Retinal pigment epithelial cell (primary cell): Measurements from ENCODE around the gene SHROOM3.

Source experiments
- DNase-seq: peaks from one replicate; pipeline ENCODE4 v3.0.0-alpha.2; 2010; ENCODE audit warnings: low read depth
- H3K4me3 ChIP-seq: 2 replicates; pipeline ENCODE4 v1.5.1; 2011; ENCODE audit warnings: mild to moderate bottlenecking, low read length, control low read depth, moderate library complexity
- TF ChIP-seq, protein P1 (sequence below): conservative IDR thresholded peaks from 2 replicates; pipeline ENCODE4 v1.5.1; 2011; ENCODE audit warnings: low read depth, low read length, control low read depth, inconsistent platforms

Gene SHROOM3

DNA sequence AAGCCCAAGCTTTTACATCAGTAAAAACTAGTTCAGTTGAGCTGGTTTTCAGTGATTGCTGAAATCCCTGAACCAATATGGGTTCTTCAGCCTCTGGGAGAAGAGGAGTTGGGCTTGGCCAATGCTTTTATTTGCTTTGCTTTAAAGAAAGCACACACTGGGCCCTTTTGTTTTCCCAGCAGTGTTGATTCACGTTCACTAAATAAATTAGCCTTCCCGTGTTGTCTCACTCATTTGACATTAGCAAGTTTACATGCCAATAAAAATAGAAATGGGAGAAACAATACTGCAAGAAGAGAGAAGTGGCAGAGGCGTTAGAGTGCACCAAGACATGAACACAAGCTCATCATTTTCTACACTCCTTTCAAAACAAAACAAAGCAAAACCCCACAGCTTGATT is 136.2 kb downstream of the SHROOM3 start:
- H3K4me3 ChIP-seq = no peak overlapping the region
- no peak for DNase-seq
- TF ChIP-seq, protein P1, sequence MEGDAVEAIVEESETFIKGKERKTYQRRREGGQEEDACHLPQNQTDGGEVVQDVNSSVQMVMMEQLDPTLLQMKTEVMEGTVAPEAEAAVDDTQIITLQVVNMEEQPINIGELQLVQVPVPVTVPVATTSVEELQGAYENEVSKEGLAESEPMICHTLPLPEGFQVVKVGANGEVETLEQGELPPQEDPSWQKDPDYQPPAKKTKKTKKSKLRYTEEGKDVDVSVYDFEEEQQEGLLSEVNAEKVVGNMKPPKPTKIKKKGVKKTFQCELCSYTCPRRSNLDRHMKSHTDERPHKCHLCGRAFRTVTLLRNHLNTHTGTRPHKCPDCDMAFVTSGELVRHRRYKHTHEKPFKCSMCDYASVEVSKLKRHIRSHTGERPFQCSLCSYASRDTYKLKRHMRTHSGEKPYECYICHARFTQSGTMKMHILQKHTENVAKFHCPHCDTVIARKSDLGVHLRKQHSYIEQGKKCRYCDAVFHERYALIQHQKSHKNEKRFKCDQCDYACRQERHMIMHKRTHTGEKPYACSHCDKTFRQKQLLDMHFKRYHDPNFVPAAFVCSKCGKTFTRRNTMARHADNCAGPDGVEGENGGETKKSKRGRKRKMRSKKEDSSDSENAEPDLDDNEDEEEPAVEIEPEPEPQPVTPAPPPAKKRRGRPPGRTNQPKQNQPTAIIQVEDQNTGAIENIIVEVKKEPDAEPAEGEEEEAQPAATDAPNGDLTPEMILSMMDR = no peak

DNA sequence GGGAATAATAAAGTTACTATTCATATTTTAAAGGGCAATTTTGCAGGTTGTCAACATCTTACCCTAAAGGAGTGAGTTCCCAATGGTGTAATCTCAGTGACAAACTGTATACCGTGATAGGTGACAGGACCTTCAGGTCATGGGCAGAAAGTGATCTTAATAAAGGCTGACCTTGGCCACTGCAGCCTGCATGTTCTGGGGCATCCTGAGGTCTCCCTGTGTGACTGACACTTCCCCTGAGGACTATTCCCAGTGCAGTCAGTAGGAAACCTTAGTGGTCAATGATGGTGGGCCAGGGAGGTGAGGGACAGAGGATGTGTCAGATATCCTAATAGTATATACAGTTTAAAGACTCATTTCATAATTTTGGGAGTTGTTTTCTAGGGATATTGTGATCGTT is 137.2 kb downstream of the SHROOM3 start:
- no peak for DNase-seq
- TF ChIP-seq, protein P1 = no peak
- no peak overlapping the region for H3K4me3 ChIP-seq

DNA sequence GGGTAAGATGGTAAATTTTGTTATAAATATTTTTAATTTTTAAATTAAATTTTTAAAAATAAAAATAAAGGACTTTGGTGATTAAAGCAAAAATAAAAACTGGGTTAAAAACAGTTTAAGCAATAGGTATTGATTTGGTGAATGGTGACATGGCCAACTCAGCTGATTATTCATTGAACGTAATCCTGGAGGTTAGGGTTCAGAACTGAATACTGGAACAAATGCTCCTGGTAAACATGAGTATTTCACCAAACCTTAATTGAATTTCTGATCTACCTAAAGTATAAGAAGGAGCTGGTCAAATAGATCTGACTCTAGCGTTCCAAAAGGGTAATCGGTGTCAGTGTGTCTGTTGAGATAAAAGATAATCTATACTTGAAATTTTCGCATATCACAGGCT is 141.8 kb downstream of the SHROOM3 start:
- no peak for DNase-seq
- no peak overlapping the region for H3K4me3 ChIP-seq
- TF ChIP-seq, protein P1 = no peak

DNA sequence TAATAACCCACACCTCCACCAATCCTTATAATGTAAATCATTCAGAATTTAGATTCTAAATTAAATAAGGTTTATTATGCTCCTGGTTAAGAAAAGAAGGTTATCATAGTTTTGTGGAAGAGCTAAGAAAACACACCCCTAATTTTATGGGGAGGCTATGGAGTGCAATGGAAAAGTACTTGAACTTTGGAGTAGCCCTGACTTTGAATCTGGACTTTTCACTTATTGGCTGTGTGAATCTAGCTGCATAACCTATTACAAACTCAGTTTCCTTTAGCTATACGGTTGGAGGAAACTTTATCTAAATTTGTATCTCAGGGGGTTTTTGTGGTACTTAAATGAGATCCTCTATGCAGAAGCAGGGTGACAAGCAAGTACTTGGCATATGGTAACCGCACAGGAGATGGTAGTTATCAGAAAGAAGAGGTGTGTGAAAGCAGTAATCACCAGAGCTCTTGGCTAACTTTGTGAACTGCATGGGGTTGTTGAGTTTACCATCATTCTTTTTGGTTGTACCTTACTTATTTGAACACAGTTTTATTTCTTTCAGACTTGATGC is 143.1 kb downstream of the SHROOM3 start:
- no peak for DNase-seq
- no peak overlapping the region for H3K4me3 ChIP-seq
- TF ChIP-seq, protein P1 = no peak

DNA sequence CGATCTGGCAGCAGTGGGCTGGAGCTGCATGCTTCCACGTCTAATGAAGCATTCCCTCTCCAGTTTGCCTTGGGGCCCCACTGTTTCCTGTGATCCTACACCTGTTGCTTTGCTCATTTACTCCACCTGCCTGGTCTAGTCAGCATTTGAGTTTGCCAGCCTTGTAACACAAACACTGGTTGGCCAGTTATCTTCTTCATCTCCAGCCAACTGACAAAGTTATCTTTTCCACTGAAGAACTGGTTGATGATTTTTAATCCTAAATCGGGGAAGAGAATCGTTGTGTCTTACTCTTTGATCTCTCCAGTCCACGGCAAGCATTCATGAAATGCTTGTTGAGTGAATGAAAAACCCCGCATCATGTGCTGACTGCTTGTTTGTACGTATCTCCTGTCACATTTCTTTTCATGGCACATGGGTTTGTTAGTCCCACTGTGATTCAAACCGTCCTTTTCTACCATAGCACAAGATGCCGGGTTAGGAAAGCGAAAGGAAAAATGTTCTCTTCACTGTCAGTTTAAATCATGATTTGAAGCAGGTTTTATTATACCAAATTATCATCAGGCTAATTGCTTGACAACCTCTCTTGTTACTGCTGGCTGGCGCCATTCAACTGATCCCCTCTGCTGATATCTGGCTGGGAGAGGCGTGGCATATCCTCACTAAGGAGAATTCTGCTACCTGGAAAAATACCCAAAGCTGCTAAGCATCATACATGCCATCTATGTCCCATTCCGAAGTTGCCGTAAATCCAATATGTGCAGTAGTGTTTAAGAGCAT is 144.8 kb downstream of the SHROOM3 start:
- no peak overlapping the region for H3K4me3 ChIP-seq
- DNase-seq = no peak
- TF ChIP-seq, protein P1 = no peak

DNA sequence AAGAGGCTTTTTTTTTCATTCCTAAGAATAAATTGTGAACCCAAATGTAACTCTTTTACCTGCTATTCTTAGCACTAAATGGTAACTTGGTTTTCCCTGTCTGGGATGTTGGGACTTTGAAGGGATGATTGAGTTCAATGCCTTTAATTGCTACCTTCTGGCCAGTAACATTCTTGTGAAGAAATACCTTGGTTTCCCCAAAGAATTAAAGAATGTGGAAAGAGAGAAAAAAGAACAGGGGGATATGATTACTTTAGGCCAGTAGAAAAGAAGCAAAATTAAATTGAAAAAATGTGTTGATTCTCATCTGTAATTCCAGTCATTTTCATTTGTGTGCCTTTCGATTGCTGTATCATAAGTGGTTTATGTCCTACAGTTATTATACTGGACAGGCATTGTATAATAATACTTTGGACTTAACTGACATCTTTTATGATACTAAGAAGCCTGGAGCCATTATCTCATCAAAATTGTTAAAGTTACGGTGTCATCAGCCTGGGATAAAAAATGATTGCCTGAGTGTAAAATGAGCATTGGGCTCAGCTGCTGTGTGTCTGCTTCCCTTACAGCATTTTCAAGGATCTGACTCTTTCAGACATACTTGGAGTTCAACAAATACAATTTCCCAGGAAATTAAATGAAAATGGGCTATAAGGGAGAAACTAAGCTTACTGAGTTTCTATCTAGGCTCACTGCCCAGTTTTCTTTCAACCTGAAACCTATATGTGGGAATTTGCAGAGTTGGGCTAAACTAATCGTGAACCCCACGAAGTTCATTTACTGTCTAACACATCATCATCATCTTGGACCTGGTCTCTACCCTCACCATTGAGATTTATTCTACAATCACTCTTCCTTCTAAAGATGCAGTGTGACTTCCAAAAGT is 146.3 kb downstream of the SHROOM3 start:
- no peak overlapping the region for H3K4me3 ChIP-seq
- TF ChIP-seq, protein P1 = no peak
- no peak for DNase-seq
